WTC11 (cell line): ENCODE results near the gene MRPL9. TPM values are rescaled to one million over a fixed set of nuclear protein-coding genes. Genes with fewer than 3 reads are reported as not detected.
A peak's percentile ranks its signal among the peaks of the same experiment; 100 is the strongest.
"Not testable (repeated sequence)": the region's sequence is repeated elsewhere in the genome, so short reads cannot be mapped to it uniquely, and the experiment has no call there.

ENCODE experiments used
- ATAC-seq: fragments of 200-7000 bp; cut with Tn5 transposase; 2 replicates; pipeline ENCODE4 v1.10.0; 2021; ENCODE audit warnings: mild to moderate bottlenecking, moderate library complexity
- CTCF ChIA-PET: fragments of 300-600 bp; sonication (Branson Sonifier 250); formaldehyde crosslinking; loops from one replicate; lab custom pipeline; 2021; ENCODE audit warnings: antibody characterized with exemption; lab: Charles Lee
- POLR2A ChIA-PET: fragments of 350-600 bp; sonication (Branson Sonifier 250); formaldehyde crosslinking; loops from one replicate; lab custom pipeline; 2021; ENCODE audit warnings: antibody characterized with exemption; lab: Charles Lee
- DNase-seq: peaks from one replicate; pipeline ENCODE4 v3.0.0; 2021; ENCODE audit warnings: low spot score
- H3K27ac Mint-ChIP-seq: 2 replicates; pipeline ENCODE4 v1.8.0; 2021; ENCODE audit warnings: mixed read lengths
- H3K27me3 Mint-ChIP-seq: 2 replicates; pipeline ENCODE4 v1.8.0; 2021; ENCODE audit warnings: low read depth, mild to moderate bottlenecking, moderate library complexity, mixed read lengths
- H3K36me3 Mint-ChIP-seq: 2 replicates; pipeline ENCODE4 v1.8.0; 2021; ENCODE audit warnings: mixed read lengths
- H3K4me1 Mint-ChIP-seq: 2 replicates; pipeline ENCODE4 v1.8.0; 2022; ENCODE audit warnings: mixed read lengths
- H3K4me3 Mint-ChIP-seq: 2 replicates; pipeline ENCODE4 v1.8.0; 2021; ENCODE audit warnings: mild to moderate bottlenecking, moderate library complexity, mixed read lengths
- H3K9me3 Mint-ChIP-seq: 2 replicates; pipeline ENCODE4 v1.8.0; 2021; ENCODE audit warnings: mixed read lengths
- ATF1 ChIP-seq: sonication (generic); formaldehyde crosslinking; IDR thresholded peaks from 2 replicates; pipeline ENCODE4 v1.8.1; 2023; ENCODE audit warnings: mild to moderate bottlenecking, moderate library complexity, missing genetic modification reagents
- FOXJ3 ChIP-seq: sonication (generic); formaldehyde crosslinking; IDR thresholded peaks from 2 replicates; pipeline ENCODE4 v1.9.0; 2021; ENCODE audit warnings: missing genetic modification reagents, mild to moderate bottlenecking, borderline replicate concordance
- GABPB1 ChIP-seq: sonication (generic); formaldehyde crosslinking; IDR thresholded peaks from 2 replicates; pipeline ENCODE4 v1.8.1; 2023; ENCODE audit warnings: mild to moderate bottlenecking, missing genetic modification reagents
- GTF2I ChIP-seq: fragments of 250-450 bp; sonication (Bioruptor Pico); conservative IDR thresholded peaks from 2 replicates; pipeline ENCODE4 v1.4.0; 2021; ENCODE audit warnings: mild to moderate bottlenecking
- HMGA2 ChIP-seq: fragments of 250-450 bp; sonication (Bioruptor Pico); IDR thresholded peaks from 2 replicates; pipeline ENCODE4 v1.4.0; 2021; ENCODE audit warnings: mild to moderate bottlenecking, moderate library complexity
- NR1H2 ChIP-seq: sonication (generic); formaldehyde crosslinking; IDR thresholded peaks from 2 replicates; pipeline ENCODE4 v1.9.0; 2021; ENCODE audit warnings: mild to moderate bottlenecking, moderate library complexity, missing genetic modification reagents
- NR2C2 ChIP-seq: sonication (generic); formaldehyde crosslinking; IDR thresholded peaks from 2 replicates; pipeline ENCODE4 v1.8.0; 2022; ENCODE audit warnings: mild to moderate bottlenecking, missing genetic modification reagents
- USF1 ChIP-seq: sonication (generic); formaldehyde crosslinking; IDR thresholded peaks from 2 replicates; pipeline ENCODE4 v1.8.0; 2022; ENCODE audit warnings: mild to moderate bottlenecking, missing genetic modification reagents
- ZNF219 ChIP-seq: sonication (generic); formaldehyde crosslinking; IDR thresholded peaks from 2 replicates; pipeline ENCODE4 v1.8.0; 2023; ENCODE audit warnings: missing genetic modification reagents, mild to moderate bottlenecking, borderline replicate concordance
- ZNF263 ChIP-seq: sonication (generic); formaldehyde crosslinking; IDR thresholded peaks from 2 replicates; pipeline ENCODE4 v1.8.1; 2022; ENCODE audit warnings: low read depth, mild to moderate bottlenecking, moderate library complexity, missing genetic modification reagents
- ZNF281 ChIP-seq: sonication (generic); formaldehyde crosslinking; IDR thresholded peaks from 2 replicates; pipeline ENCODE4 v1.8.0; 2023; ENCODE audit warnings: mild to moderate bottlenecking, missing genetic modification reagents
- ZNF671 ChIP-seq: fragments of 250-450 bp; sonication (Bioruptor Pico); IDR thresholded peaks from 2 replicates; pipeline ENCODE4 v1.8.0; 2021; ENCODE audit warnings: mild to moderate bottlenecking
- total RNA-seq: library from RNA; stranded (reverse); gene quantifications from 3 replicates; pipeline ENCODE4 v1.2.3, GENCODE V29; 2021
- TF ChIP-seq, protein P1 (sequence below): sonication (generic); formaldehyde crosslinking; IDR thresholded peaks from 2 replicates; pipeline ENCODE4 v1.8.1; 2023; ENCODE audit warnings: mild to moderate bottlenecking, missing genetic modification reagents, borderline replicate concordance

The MRPL9 gene
- total RNA-seq, 1 experiment from 2014 or later: 99.3 TPM

DNA sequence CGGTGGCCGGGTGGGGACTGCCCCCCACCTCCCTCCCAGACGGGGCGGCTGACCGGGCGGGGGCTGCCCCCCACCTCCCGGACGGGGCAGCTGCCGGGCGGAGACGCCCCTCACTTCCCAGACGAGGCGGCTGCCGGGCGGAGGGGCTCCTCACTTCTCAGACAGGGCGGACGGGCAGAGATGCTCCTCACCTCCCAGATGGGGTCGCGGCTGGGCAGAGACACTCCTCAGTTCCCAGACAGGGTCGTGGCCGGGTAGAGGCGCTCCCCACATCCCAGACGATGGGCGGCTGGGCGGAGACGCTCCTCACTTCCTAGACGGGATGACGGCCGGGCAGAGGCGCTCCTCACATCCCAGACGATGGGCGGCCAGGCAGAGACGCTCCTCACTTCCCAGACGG lies 6.0 kb upstream of the MRPL9 start:
- H3K4me3 Mint-ChIP-seq, POLR2A ChIA-PET, DNase-seq, H3K27ac Mint-ChIP-seq, H3K27me3 Mint-ChIP-seq, H3K4me1 Mint-ChIP-seq, ATAC-seq, CTCF ChIA-PET, H3K9me3 Mint-ChIP-seq: not testable (repeated sequence)
- H3K36me3 Mint-ChIP-seq: peaks cover 14% of the 10 kb centered on the region; the same call in 1 of the 2 replicates

DNA sequence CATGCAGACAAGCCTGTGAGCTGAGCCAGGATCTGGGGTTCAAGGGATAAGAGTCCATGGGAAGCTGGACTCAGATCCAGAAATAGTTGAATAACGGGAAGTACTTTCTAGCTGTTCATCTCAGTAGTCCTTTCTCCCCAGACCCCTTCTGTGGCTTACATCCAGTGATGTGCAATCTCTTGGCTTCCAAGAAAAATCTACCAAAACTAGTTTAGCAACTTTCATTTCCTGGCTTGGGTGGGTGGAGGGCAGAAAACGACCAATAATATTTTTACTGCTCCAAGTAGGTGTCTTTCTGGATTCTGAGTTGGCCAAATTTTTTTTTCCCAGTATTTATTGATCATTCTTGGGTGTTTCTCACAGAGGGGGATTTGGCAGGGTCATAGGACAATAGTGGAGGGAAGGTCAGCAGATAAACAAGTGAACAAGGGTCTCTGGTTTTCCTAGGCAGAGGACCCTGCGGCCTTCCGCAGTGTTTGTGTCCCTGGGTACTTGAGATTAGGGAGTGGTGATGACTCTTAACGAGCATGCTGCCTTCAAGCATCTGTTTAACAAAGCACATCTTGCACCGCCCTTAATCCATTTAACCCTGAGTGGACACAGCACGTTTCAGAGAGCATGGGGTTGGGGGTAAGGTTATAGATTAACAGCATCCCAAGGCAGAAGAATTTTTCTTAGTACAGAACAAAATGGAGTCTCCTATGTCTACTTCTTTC lies 5.2 kb upstream of the MRPL9 start:
- H3K4me3 Mint-ChIP-seq, CTCF ChIA-PET, H3K27me3 Mint-ChIP-seq, H3K27ac Mint-ChIP-seq, H3K4me1 Mint-ChIP-seq, H3K9me3 Mint-ChIP-seq, DNase-seq, POLR2A ChIA-PET, H3K36me3 Mint-ChIP-seq, ATAC-seq: not testable (repeated sequence)

DNA sequence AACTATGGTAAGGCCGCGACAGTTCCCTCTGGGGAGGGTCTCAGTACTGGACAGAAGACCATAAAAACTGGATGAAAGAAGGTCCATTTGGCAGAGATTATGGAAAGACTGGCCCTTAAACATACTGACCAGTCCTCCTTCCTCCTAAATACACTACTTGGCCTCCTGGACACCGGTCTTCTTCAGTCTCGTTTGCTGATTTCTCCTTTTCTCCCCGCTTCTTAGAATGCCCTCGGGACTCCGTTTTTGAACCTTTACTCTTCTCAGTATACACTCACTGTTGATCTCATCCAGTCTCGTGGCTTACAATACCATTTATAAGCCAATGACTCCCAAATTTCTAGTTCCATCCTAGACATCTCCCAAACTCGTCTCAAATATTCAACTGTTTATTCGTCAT lies 694 bp upstream of the MRPL9 start:
- no peaks in the 10 kb centered on the region for H3K9me3 Mint-ChIP-seq
- peak overlapping the region; percentile 96 for H3K27ac Mint-ChIP-seq
- DNase-seq: no peak
- H3K4me3 Mint-ChIP-seq: peak overlapping the region; percentile 90
- H3K27me3 Mint-ChIP-seq: no peaks in the 10 kb centered on the region
- TF ChIP-seq ZNF263 (no peak), NR2C2 (CRISPR knock-in tag) (no peak), GABPB1 (CRISPR knock-in tag) (no peak), HMGA2 (CRISPR knock-in tag) (no peak), ZNF219 (CRISPR knock-in tag) (no peak), GTF2I (CRISPR knock-in tag) (no peak), USF1 (CRISPR knock-in tag) (no peak), ZNF281 (CRISPR knock-in tag) (no peak), NR1H2 (CRISPR knock-in tag) (no peak), ZNF671 (no peak), FOXJ3 (CRISPR knock-in tag) (no peak), ATF1 (CRISPR knock-in tag) (no peak)
- TF ChIP-seq, protein P1, sequence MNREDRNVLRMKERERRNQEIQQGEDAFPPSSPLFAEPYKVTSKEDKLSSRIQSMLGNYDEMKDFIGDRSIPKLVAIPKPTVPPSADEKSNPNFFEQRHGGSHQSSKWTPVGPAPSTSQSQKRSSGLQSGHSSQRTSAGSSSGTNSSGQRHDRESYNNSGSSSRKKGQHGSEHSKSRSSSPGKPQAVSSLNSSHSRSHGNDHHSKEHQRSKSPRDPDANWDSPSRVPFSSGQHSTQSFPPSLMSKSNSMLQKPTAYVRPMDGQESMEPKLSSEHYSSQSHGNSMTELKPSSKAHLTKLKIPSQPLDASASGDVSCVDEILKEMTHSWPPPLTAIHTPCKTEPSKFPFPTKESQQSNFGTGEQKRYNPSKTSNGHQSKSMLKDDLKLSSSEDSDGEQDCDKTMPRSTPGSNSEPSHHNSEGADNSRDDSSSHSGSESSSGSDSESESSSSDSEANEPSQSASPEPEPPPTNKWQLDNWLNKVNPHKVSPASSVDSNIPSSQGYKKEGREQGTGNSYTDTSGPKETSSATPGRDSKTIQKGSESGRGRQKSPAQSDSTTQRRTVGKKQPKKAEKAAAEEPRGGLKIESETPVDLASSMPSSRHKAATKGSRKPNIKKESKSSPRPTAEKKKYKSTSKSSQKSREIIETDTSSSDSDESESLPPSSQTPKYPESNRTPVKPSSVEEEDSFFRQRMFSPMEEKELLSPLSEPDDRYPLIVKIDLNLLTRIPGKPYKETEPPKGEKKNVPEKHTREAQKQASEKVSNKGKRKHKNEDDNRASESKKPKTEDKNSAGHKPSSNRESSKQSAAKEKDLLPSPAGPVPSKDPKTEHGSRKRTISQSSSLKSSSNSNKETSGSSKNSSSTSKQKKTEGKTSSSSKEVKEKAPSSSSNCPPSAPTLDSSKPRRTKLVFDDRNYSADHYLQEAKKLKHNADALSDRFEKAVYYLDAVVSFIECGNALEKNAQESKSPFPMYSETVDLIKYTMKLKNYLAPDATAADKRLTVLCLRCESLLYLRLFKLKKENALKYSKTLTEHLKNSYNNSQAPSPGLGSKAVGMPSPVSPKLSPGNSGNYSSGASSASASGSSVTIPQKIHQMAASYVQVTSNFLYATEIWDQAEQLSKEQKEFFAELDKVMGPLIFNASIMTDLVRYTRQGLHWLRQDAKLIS (CRISPR knock-in tag): no peak
- H3K36me3 Mint-ChIP-seq: peaks cover 31% of the 10 kb centered on the region
- H3K4me1 Mint-ChIP-seq: peaks cover 14% of the 10 kb centered on the region
- ChIA-PET CTCF (interaction anchor here (1.1 to 1.7 kb wide), 5 partner anchors 29 to 82 kb away, joined by 3 to 15 read pairs (median 5); no protein-coding TSS in a partner anchor), POLR2A (no interaction called here)
- ATAC-seq: no peak
